ENCODE data around the gene CCDC198.

GRCh38 chr14:57492859-57493258, 798 bp downstream of the CCDC198 start:
- TF ChIP-seq, protein P1, sequence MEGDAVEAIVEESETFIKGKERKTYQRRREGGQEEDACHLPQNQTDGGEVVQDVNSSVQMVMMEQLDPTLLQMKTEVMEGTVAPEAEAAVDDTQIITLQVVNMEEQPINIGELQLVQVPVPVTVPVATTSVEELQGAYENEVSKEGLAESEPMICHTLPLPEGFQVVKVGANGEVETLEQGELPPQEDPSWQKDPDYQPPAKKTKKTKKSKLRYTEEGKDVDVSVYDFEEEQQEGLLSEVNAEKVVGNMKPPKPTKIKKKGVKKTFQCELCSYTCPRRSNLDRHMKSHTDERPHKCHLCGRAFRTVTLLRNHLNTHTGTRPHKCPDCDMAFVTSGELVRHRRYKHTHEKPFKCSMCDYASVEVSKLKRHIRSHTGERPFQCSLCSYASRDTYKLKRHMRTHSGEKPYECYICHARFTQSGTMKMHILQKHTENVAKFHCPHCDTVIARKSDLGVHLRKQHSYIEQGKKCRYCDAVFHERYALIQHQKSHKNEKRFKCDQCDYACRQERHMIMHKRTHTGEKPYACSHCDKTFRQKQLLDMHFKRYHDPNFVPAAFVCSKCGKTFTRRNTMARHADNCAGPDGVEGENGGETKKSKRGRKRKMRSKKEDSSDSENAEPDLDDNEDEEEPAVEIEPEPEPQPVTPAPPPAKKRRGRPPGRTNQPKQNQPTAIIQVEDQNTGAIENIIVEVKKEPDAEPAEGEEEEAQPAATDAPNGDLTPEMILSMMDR (IDR thresholded peaks at IDR 0.05) = no peak
- TF ChIP-seq EZH2 (IDR thresholded peaks at IDR 0.05) (no peak), EZH2phosphoT487 (IDR thresholded peaks at IDR 0.05) (no peak)
